ENCODE data around the gene GALNT14.

The GALNT14 gene

GRCh38 chr2:30877833-30878232 lies 260.4 kb downstream of the GALNT14 start:
- TF ChIP-seq, protein P1, sequence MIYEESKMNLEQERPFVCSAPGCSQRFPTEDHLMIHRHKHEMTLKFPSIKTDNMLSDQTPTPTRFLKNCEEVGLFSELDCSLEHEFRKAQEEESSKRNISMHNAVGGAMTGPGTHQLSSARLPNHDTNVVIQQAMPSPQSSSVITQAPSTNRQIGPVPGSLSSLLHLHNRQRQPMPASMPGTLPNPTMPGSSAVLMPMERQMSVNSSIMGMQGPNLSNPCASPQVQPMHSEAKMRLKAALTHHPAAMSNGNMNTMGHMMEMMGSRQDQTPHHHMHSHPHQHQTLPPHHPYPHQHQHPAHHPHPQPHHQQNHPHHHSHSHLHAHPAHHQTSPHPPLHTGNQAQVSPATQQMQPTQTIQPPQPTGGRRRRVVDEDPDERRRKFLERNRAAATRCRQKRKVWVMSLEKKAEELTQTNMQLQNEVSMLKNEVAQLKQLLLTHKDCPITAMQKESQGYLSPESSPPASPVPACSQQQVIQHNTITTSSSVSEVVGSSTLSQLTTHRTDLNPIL (CRISPR knock-in tag; IDR thresholded peaks at IDR 0.05; ENCODE audit: low read depth), result no peak
- TF ChIP-seq PPARA (CRISPR knock-in tag; IDR thresholded peaks at IDR 0.05; ENCODE audit: borderline replicate concordance) (no peak), ZC3H10 (CRISPR knock-in tag; IDR thresholded peaks at IDR 0.05) (no peak), ZNF70 (CRISPR knock-in tag; IDR thresholded peaks at IDR 0.05) (no peak), TOX (CRISPR knock-in tag; IDR thresholded peaks at IDR 0.05; ENCODE audit: borderline replicate concordance) (no peak), ZFP3 (CRISPR knock-in tag; IDR thresholded peaks at IDR 0.05) (no peak), ESRRG (CRISPR knock-in tag; IDR thresholded peaks at IDR 0.05) (no peak), PATZ1 (CRISPR knock-in tag; IDR thresholded peaks at IDR 0.05; ENCODE audit: borderline replicate concordance) (no peak), ARNTL (CRISPR knock-in tag; IDR thresholded peaks at IDR 0.05; ENCODE audit: borderline replicate concordance, low read depth) (no peak), ZNF8 (CRISPR knock-in tag; IDR thresholded peaks at IDR 0.05) (no peak), CSDC2 (CRISPR knock-in tag; IDR thresholded peaks at IDR 0.05) (no peak), ZNF565 (CRISPR knock-in tag; conservative IDR thresholded peaks at IDR 0.05; ENCODE audit: low read depth) (no peak), TCF4 (CRISPR knock-in tag; IDR thresholded peaks at IDR 0.05; ENCODE audit: borderline replicate concordance) (no peak)
- TF ChIP-seq, protein P2, sequence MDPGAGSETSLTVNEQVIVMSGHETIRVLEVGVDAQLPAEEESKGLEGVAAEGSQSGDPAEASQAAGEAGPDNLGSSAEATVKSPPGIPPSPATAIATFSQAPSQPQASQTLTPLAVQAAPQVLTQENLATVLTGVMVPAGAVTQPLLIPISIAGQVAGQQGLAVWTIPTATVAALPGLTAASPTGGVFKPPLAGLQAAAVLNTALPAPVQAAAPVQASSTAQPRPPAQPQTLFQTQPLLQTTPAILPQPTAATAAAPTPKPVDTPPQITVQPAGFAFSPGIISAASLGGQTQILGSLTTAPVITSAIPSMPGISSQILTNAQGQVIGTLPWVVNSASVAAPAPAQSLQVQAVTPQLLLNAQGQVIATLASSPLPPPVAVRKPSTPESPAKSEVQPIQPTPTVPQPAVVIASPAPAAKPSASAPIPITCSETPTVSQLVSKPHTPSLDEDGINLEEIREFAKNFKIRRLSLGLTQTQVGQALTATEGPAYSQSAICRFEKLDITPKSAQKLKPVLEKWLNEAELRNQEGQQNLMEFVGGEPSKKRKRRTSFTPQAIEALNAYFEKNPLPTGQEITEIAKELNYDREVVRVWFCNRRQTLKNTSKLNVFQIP (CRISPR knock-in tag; IDR thresholded peaks at IDR 0.05; ENCODE audit: borderline replicate concordance, low read depth), result no peak
- no peak for ATAC-seq

DNA sequence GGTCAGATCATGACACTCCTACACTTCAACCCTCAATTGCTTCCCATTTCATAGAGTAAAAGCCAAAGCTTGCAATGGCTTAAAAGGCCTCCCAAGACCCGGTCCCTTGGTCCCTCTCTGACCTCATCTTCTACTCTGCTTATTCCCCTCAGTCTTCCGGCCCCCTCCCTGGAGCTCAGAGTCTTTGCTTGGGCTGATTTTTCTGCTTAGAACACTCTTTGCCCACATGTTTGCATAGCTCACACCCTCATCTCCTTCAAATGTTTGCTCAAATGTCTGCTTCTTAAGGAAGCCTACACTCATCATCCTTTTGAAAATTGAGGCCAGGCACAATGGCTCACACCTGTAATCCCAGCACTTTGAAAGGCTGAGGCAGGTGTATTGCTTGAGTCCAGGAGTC lies 265.4 kb downstream of the GALNT14 start:
- ATAC-seq, result no peak
- TF ChIP-seq ZNF565 (CRISPR knock-in tag; conservative IDR thresholded peaks at IDR 0.05; ENCODE audit: low read depth) (no peak), SNAI2 (CRISPR knock-in tag; IDR thresholded peaks at IDR 0.05) (no peak), ARNTL (CRISPR knock-in tag; IDR thresholded peaks at IDR 0.05; ENCODE audit: borderline replicate concordance, low read depth) (no peak), TSHZ2 (CRISPR knock-in tag; IDR thresholded peaks at IDR 0.05) (no peak), CSDC2 (CRISPR knock-in tag; IDR thresholded peaks at IDR 0.05) (no peak), RARB (CRISPR knock-in tag; IDR thresholded peaks at IDR 0.05) (no peak), BACH2 (CRISPR knock-in tag; IDR thresholded peaks at IDR 0.05; ENCODE audit: borderline replicate concordance) (no peak), TOX (CRISPR knock-in tag; IDR thresholded peaks at IDR 0.05; ENCODE audit: borderline replicate concordance) (no peak), ESRRG (CRISPR knock-in tag; IDR thresholded peaks at IDR 0.05) (no peak), ZFP30 (CRISPR knock-in tag; IDR thresholded peaks at IDR 0.05) (no peak), ZNF70 (CRISPR knock-in tag; IDR thresholded peaks at IDR 0.05) (no peak), ZC3H10 (CRISPR knock-in tag; IDR thresholded peaks at IDR 0.05) (no peak), GLIS3 (CRISPR knock-in tag; IDR thresholded peaks at IDR 0.05) (no peak), OSR1 (CRISPR knock-in tag; IDR thresholded peaks at IDR 0.05) (no peak), PPARA (CRISPR knock-in tag; IDR thresholded peaks at IDR 0.05; ENCODE audit: borderline replicate concordance) (no peak), TCF4 (CRISPR knock-in tag; IDR thresholded peaks at IDR 0.05; ENCODE audit: borderline replicate concordance) (no peak), ISL1 (CRISPR knock-in tag; IDR thresholded peaks at IDR 0.05) (no peak)
- TF ChIP-seq, protein P1 (CRISPR knock-in tag; IDR thresholded peaks at IDR 0.05; ENCODE audit: low read depth), result no peak
- TF ChIP-seq, protein P2 (CRISPR knock-in tag; IDR thresholded peaks at IDR 0.05; ENCODE audit: borderline replicate concordance, low read depth), result no peak
